ENCODE results near the gene LRP1.

Gene LRP1

DNA sequence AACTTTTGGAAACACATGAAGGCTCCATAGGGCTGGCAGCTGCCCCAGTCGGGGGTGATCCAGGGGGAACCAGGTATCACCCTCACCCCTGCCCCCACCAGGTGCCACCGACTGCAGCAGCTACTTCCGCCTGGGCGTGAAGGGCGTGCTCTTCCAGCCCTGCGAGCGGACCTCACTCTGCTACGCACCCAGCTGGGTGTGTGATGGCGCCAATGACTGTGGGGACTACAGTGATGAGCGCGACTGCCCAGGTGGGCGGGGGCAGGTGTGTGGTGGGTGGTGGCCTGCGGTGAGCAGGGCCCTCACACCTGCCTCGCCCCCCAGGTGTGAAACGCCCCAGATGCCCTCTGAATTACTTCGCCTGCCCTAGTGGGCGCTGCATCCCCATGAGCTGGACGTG is 66.0 kb downstream of the LRP1 start:
- no peak for DNase-seq (ENCODE audit: low read depth)

DNA sequence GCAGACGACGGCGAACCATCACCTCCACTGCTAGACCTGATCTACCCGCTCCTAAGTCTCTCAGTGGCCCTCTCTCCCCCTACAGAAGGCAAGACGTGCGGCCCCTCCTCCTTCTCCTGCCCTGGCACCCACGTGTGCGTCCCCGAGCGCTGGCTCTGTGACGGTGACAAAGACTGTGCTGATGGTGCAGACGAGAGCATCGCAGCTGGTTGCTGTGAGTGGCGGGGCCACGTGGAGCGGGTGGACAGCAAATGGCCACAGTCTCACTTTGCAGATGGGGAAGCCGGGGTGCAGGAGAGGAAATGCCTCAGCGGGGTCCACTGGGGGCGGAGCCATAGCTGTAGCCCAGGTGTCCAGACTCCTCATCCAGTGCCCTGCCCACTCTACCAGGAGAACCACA is 66.9 kb downstream of the LRP1 start:
- no peak for DNase-seq (ENCODE audit: low read depth)

DNA sequence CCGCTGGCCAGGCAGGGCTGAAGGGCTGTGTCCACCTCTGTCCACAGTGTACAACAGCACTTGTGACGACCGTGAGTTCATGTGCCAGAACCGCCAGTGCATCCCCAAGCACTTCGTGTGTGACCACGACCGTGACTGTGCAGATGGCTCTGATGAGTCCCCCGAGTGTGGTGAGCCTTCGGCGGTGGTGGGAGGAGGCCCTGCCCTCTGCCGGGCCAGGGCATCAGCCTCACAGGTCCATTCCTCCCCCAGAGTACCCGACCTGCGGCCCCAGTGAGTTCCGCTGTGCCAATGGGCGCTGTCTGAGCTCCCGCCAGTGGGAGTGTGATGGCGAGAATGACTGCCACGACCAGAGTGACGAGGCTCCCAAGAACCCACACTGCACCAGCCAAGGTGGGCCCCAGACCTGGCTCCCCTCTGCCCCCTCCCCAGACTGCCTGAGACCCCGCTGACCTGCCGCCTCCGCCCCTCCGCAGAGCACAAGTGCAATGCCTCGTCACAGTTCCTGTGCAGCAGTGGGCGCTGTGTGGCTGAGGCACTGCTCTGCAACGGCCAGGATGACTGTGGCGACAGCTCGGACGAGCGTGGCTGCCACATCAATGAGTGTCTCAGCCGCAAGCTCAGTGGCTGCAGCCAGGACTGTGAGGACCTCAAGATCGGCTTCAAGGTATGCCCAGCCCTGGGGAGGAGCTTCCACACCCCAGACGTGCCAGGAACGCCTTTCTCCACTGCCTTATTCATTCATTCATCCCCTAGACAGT is 67.5 kb downstream of the LRP1 start:
- no peak for DNase-seq (ENCODE audit: low read depth)

DNA sequence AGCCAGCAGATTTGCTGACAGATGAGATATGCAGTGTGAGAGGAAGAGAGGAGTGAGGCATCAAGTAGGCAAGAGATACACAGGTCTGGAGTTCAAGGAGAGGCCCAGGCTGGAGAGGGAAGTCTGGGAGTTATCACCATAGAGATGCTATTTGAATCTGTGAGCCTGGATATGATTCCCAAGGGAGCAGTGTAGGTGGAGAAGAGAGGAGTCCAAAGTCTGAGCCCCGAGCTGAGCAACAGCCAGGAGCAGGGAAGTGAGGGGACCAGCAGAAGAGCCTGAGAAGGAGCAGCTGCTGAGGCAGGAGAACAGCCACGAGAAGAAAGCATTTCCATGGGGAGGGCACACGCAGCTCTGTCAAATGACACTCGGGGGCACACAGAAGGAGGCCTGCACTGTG is 68.2 kb downstream of the LRP1 start:
- DNase-seq (ENCODE audit: low read depth) = no peak

DNA sequence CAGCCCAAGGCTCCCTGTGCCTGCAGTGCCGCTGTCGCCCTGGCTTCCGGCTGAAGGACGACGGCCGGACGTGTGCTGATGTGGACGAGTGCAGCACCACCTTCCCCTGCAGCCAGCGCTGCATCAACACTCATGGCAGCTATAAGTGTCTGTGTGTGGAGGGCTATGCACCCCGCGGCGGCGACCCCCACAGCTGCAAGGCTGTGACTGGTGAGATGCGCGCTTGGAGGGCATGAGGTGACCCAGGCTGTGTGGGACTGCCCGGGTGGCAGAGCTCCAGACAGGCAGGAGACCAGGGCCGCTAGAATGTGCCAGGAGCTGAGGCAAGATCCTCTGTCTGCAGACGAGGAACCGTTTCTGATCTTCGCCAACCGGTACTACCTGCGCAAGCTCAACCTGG is 68.7 kb downstream of the LRP1 start:
- DNase-seq (ENCODE audit: low read depth) = no peak

- no peak for DNase-seq (ENCODE audit: low read depth)
These were observed 70.0 kb downstream of the LRP1 start for GRCh38 chr12:57198329-57198728.

DNA sequence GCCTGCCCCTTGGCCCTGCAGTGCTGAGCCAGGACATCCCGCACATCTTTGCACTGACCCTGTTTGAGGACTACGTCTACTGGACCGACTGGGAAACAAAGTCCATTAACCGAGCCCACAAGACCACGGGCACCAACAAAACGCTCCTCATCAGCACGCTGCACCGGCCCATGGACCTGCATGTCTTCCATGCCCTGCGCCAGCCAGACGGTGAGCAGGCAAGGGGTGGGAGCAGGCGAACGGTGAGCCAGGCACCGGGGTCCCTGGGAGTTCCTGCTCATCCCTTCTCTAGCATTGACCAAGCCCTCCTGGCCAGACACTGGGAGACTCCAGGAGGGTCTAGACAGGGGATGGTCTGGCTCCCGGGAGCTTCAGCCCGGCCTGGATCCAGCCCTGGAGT is 70.9 kb downstream of the LRP1 start:
- DNase-seq (ENCODE audit: low read depth) = no peak

- DNase-seq (ENCODE audit: low read depth) = no peak
These were observed 72.2 kb downstream of the LRP1 start for GRCh38 chr12:57200497-57200896.

DNA sequence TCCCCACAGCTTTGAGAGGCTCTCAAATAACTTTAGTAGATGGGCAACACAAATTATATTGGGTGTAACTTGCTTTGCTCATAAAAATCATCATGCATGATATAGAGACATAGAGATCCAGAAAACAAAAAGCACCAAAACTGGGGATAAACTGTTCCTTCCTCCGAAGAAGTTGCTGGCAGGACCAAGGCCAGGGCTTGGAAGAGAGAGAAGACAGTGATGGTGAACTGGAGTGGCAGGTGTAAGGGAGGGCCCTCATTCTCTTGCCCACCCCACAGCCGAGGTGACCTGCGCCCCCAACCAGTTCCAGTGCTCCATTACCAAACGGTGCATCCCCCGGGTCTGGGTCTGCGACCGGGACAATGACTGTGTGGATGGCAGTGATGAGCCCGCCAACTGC is 72.9 kb downstream of the LRP1 start:
- no peak for DNase-seq (ENCODE audit: low read depth)

- no peak for DNase-seq (ENCODE audit: low read depth)
These were observed 73.3 kb downstream of the LRP1 start for GRCh38 chr12:57201631-57202030.

- no peak for DNase-seq (ENCODE audit: low read depth)
These were observed 74.0 kb downstream of the LRP1 start for GRCh38 chr12:57202321-57202720.

GRCh38 chr12:57203201-57203600 is 74.9 kb downstream of the LRP1 start:
- DNase-seq (ENCODE audit: low read depth) = no peak

- DNase-seq (ENCODE audit: low read depth) = no peak
These were observed 75.5 kb downstream of the LRP1 start for GRCh38 chr12:57203791-57204190.

DNA sequence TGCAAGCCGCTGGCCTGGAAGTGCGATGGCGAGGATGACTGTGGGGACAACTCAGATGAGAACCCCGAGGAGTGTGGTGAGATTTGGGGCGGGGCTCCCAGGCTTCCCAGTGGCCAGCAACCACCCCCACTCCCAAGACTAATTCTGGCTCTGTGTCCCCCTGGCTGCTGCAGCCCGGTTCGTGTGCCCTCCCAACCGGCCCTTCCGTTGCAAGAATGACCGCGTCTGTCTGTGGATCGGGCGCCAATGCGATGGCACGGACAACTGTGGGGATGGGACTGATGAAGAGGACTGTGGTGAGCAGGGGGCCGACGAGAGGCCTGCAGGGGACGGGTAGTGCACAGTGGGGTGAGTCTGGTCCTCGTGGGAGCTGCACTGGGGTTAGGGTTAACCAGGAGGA is 76.2 kb downstream of the LRP1 start:
- no peak for DNase-seq (ENCODE audit: low read depth)

DNA sequence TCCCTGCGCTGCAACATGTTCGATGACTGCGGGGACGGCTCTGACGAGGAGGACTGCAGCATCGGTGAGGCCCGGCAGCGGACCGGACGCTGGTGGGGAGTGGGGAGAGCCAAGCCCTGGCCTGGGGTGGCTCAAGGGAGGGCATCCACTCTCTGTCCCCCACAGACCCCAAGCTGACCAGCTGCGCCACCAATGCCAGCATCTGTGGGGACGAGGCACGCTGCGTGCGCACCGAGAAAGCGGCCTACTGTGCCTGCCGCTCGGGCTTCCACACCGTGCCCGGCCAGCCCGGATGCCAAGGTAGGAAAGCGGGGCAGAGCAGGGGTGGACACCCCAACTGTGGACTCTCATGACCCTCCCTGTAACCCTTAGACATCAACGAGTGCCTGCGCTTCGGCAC is 76.9 kb downstream of the LRP1 start:
- DNase-seq (ENCODE audit: low read depth) = no peak

DNA sequence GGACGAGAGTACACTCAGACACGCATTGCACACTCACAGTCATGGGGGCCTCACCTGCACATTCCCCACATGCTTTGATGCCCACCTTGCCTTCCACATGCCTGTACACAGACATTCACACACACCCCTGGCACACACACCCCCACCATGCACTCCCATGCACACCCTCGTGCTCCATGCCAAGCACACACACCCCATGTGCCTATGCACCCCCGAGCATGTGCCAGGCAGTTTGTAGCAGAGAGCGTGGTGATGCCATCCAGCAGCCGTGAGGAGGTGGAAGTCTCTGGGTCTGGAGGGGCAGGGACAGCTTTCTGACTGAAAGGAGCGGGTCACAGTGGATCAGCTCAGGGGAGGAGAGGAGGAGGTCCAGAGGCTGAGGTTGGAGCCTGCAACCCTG is 77.6 kb downstream of the LRP1 start:
- DNase-seq (ENCODE audit: low read depth) = no peak

- DNase-seq (ENCODE audit: low read depth) = no peak
These were observed 79.7 kb downstream of the LRP1 start for GRCh38 chr12:57207731-57208630.

- no peak for DNase-seq (ENCODE audit: low read depth)
These were observed 80.5 kb downstream of the LRP1 start for GRCh38 chr12:57208631-57209282.

DNA sequence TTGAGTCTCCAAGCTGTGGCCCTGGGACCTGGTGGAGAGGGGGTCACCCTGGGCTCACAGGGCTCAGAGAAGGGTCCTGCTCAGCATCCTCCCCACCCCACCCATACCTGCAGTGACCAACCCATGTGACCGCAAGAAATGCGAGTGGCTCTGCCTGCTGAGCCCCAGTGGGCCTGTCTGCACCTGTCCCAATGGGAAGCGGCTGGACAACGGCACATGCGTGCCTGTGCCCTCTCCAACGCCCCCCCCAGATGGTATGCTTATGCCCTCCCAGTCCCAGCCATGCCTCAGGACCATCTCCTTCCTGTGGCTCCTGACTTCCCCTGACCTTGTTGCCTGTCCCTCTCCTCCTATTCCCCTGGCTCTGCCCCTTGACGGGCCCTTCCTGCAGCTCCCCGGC is 81.6 kb downstream of the LRP1 start:
- no peak for DNase-seq (ENCODE audit: low read depth)

GRCh38 chr12:57210461-57210860 is 82.2 kb downstream of the LRP1 start:
- DNase-seq (ENCODE audit: low read depth) = no peak

DNA sequence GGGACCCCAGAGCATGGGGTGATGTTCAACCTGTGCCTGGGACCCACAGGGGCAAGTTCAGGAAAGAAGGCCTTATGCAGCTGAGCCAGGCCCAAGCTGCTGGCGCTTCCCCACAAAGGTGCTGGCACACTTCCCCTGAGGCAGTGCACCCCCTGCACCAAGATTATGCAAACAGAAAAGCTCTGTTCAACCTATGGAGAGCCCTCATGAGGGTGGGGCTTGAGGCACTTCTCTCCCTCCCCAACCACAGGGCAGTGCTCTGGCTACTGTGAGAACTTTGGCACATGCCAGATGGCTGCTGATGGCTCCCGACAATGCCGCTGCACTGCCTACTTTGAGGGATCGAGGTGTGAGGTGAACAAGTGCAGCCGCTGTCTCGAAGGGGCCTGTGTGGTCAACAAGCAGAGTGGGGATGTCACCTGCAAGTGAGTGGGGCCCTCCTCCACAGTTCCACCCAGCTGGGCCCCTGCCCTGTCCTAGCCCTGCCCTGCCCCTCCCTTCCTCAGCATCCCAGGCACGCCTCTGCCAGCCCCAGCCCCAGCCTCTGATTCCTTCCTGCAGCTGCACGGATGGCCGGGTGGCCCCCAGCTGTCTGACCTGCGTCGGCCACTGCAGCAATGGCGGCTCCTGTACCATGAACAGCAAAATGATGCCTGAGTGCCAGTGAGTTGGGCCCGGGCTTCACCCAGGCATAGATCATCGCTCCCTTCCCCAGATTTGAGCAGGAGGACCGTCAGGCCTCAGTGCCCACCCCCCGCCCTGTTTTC is 82.8 kb downstream of the LRP1 start:
- no peak for DNase-seq (ENCODE audit: low read depth)

Measured in activated T-helper 9 cell treated with anti-CD3 and anti-CD28 coated beads, Interleukin-2, amount 50 U/mL, for 16 hours (primary cell).